ENCODE measurements around the gene ZNF862. TPM values are rescaled to one million over a fixed set of nuclear protein-coding genes. Genes with fewer than 3 reads are reported as not detected.

Gene ZNF862
- total RNA-seq, 1 donor from 2014 or later, result 1.7 TPM

GRCh38 chr7:149799397-149800168, 38.6 kb upstream of the ZNF862 start:
- H3K27me3 ChIP-seq, result no peaks in the 10 kb centered on the region
- no peak overlapping the region for H3K27ac ChIP-seq
- intact Hi-C loops (cut with DNase I), result no loop called here
- no peaks in the 10 kb centered on the region for H3K9me3 ChIP-seq
- TF ChIP-seq CTCF (IDR thresholded peaks at IDR 0.05), result peak in 1 of 3 experiments; percentile 16
- no peaks in the 10 kb centered on the region for H3K4me1 ChIP-seq
- H3K36me3 ChIP-seq, result no peaks in the 10 kb centered on the region
- DNase-seq (ENCODE audit: low spot score in 2 of 2), result no peak
- H3K4me3 ChIP-seq, result no peak overlapping the region

DNA sequence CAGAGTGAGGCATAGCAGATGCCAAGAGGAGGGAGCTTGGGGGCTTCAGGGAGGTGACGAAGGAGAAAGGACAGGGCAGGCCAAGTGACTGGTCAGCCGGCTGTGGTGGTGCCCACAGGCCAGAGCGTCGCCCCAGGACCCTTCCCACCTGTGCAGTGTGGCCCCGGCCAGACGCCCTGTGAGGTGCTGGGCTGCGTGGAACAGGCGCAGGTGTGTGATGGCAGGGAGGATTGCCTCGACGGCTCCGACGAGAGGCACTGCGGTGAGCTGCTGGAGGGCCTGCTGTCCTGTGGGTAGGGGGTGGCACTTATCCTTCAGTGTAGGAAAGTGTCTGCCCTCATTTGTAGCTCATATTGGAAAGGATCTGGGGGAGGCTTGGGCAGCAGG, 38.0 kb upstream of the ZNF862 start:
- DNase-seq (ENCODE audit: low spot score in 2 of 2), result no peak
- no peaks in the 10 kb centered on the region for H3K4me1 ChIP-seq
- no peaks in the 10 kb centered on the region for H3K36me3 ChIP-seq
- H3K4me3 ChIP-seq, result no peak overlapping the region
- TF ChIP-seq CTCF (IDR thresholded peaks at IDR 0.05), result no peak
- H3K9me3 ChIP-seq, result no peaks in the 10 kb centered on the region
- intact Hi-C loops (cut with DNase I), result no loop called here
- H3K27ac ChIP-seq, result no peak overlapping the region
- H3K27me3 ChIP-seq, result no peaks in the 10 kb centered on the region

GRCh38 chr7:149801002-149801566, 37.1 kb upstream of the ZNF862 start:
- TF ChIP-seq CTCF (IDR thresholded peaks at IDR 0.05), result no peak
- no peak for DNase-seq (ENCODE audit: low spot score in 2 of 2)
- intact Hi-C loops (cut with DNase I), result no loop called here

GRCh38 chr7:149801816-149802215, 36.4 kb upstream of the ZNF862 start:
- Histone ChIP-seq H3K9me3 (no peaks in the 10 kb centered on the region), H3K36me3 (no peaks in the 10 kb centered on the region), H3K27me3 (no peaks in the 10 kb centered on the region), H3K4me1 (no peaks in the 10 kb centered on the region), H3K27ac (no peak overlapping the region), H3K4me3 (no peak overlapping the region)
- no peak for TF ChIP-seq CTCF (IDR thresholded peaks at IDR 0.05)
- no peak for DNase-seq (ENCODE audit: low spot score in 2 of 2)
- intact Hi-C loops (cut with DNase I), result no loop called here

More at GRCh38 chr7:149801002-149801566, 37.1 kb upstream of the ZNF862 start:
- no peaks in the 10 kb centered on the region for H3K9me3 ChIP-seq
- H3K4me1 ChIP-seq, result no peaks in the 10 kb centered on the region
- no peak overlapping the region for H3K27ac ChIP-seq
- H3K36me3 ChIP-seq, result no peaks in the 10 kb centered on the region
- no peaks in the 10 kb centered on the region for H3K27me3 ChIP-seq
- no peak overlapping the region for H3K4me3 ChIP-seq

GRCh38 chr7:149802966-149803365, 35.2 kb upstream of the ZNF862 start:
- Histone ChIP-seq H3K4me1 (no peaks in the 10 kb centered on the region), H3K27ac (no peak overlapping the region), H3K27me3 (no peaks in the 10 kb centered on the region), H3K36me3 (no peaks in the 10 kb centered on the region), H3K9me3 (no peaks in the 10 kb centered on the region), H3K4me3 (no peak overlapping the region)
- TF ChIP-seq CTCF (IDR thresholded peaks at IDR 0.05), result no peak
- intact Hi-C loops (cut with DNase I), result no loop called here
- no peak for DNase-seq (ENCODE audit: low spot score in 2 of 2)

Measured in ascending aorta (tissue), 2 donors.